Brain microvascular endothelial cell (primary cell): Measurements from ENCODE around the gene HOXD10.

Source experiments
- DNase-seq: peaks from one replicate; pipeline ENCODE4 v3.0.0-alpha.2; 2020
- H3K27ac ChIP-seq: fragments of 250-450 bp; sonication (Bioruptor Pico); 2 replicates; pipeline ENCODE4 v1.5.1; 2020; ENCODE audit warnings: mild to moderate bottlenecking, moderate library complexity
- H3K27me3 ChIP-seq: fragments of 250-450 bp; sonication (Bioruptor Pico); replicated peaks from 2 replicates; pipeline ENCODE4 v1.5.1; 2020; ENCODE audit warnings: mild to moderate bottlenecking
- H3K36me3 ChIP-seq: fragments of 250-450 bp; sonication (Bioruptor Pico); replicated peaks from 2 replicates; pipeline ENCODE4 v1.5.1; 2020; ENCODE audit warnings: mild to moderate bottlenecking
- H3K4me3 ChIP-seq: 2 replicates; pipeline ENCODE4 v1.5.1; 2011; ENCODE audit warnings: low read depth, mild to moderate bottlenecking, control low read depth, low read length, moderate library complexity
- in situ Hi-C: cut with HindIII; loops from 2 replicates; pipeline ENCODE4 v1.10.0; 2017; ENCODE audit warnings: low sequenced_read_pairs, low pct_ligation_motif_present
- TF ChIP-seq, protein P1 (sequence below): IDR thresholded peaks from 2 replicates; pipeline ENCODE4 v1.5.1; 2011; ENCODE audit warnings: low read depth, mild to moderate bottlenecking, moderate library complexity, low read length, control low read depth, inconsistent platforms; ENCODE audit errors: missing control alignments

Gene HOXD10

DNA sequence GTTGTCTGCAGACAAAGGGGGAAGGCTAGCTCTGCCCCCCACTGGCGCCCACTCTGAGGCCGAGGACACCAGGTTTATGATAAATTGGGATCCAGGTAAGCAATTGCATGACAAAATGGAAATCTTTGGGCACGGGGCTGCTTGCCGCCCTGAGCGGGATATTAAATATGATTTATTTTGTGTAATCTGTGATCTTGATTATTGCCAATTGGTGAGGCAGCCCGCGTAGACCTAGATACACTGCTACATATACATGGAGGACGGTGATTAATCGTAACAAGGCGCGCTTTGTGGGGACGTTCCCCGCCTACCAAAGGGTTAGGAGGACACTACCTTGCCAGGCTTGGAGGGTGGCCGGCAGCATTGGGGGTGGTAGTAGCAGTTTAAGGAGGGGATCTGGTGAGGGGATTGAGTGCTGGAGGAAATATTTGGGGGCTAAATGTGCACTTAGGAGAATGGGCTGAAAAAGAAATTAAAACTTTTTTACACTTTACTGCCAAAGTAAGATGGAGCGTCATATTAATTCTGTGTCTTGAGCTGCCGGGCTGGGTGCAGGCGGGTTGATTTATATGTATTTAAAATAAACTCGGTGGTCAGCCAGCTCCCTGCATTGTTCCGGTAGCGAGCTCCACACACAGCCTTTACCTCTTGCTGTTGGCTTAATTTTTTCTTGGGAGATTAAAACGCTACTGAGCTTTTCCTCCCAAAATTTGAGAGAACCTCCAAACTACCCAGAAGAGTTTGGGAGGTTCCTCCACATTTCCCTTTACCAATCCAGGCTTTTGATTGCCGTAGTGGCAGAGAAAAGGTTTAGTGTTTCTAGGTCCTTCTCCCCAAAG, 44.6 kb downstream of the HOXD10 start:
- in situ Hi-C loops, result no loop called here
- Histone ChIP-seq H3K27ac (no peak overlapping the region), H3K27me3 (peaks cover 96% of the 10 kb centered on the region), H3K36me3 (no peaks in the 10 kb centered on the region), H3K4me3 (no peak overlapping the region)
- TF ChIP-seq, protein P1, sequence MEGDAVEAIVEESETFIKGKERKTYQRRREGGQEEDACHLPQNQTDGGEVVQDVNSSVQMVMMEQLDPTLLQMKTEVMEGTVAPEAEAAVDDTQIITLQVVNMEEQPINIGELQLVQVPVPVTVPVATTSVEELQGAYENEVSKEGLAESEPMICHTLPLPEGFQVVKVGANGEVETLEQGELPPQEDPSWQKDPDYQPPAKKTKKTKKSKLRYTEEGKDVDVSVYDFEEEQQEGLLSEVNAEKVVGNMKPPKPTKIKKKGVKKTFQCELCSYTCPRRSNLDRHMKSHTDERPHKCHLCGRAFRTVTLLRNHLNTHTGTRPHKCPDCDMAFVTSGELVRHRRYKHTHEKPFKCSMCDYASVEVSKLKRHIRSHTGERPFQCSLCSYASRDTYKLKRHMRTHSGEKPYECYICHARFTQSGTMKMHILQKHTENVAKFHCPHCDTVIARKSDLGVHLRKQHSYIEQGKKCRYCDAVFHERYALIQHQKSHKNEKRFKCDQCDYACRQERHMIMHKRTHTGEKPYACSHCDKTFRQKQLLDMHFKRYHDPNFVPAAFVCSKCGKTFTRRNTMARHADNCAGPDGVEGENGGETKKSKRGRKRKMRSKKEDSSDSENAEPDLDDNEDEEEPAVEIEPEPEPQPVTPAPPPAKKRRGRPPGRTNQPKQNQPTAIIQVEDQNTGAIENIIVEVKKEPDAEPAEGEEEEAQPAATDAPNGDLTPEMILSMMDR, result no peak
- DNase-seq, result no peak

DNA sequence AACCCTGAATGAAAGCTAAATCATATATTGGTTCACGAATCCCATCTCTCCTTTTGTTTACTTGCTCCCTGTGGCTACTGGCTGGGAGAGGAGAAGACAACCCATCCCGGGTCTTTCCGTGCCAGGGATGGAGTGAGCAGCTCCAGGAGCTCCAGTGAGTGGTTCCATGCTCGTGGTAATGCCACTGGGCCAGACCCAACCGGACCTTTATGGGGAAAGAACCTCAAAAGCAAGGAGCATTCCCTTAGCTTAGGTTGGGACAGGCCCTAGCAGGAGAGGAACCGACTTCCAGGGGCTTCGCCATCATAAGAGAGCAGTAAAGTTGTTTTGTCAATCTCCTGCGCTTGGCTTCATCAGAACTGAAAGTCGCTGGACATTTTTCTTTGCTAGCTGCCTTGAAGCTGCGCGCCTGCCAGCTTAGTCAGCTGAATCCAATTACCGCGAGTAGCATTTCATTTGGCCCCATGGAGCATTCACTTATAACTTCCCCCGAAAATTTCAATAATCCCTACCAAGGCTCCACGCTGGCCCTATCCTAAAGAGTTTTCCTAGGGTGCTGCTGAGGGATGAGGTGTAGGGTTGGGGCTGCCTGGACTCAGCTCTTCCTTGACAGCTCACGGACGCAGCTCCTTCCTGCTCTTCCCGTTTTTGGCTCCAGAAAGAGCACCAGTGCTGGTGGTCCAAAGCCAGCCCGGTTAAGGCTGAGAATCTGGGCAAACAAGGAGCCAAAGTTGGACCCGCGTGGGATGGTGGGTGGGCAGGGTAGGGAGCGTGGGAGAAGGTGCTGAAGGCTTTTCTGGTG, 45.4 kb downstream of the HOXD10 start:
- H3K4me3 ChIP-seq, result no peak overlapping the region
- in situ Hi-C loops, result no loop called here

GRCh38 chr2:176162911-176163671, 46.5 kb downstream of the HOXD10 start:
- in situ Hi-C loops, result no loop called here
- H3K36me3 ChIP-seq, result no peaks in the 10 kb centered on the region
- TF ChIP-seq, protein P1, result no peak
- no peak overlapping the region for H3K27ac ChIP-seq
- peaks cover 91% of the 10 kb centered on the region for H3K27me3 ChIP-seq
- no peak overlapping the region for H3K4me3 ChIP-seq
- no peak for DNase-seq

More for the DNA sequence above, 45.4 kb downstream of the HOXD10 start:
- Histone ChIP-seq H3K27ac (no peak overlapping the region), H3K36me3 (no peaks in the 10 kb centered on the region), H3K27me3 (peaks cover 96% of the 10 kb centered on the region)
- TF ChIP-seq, protein P1, result no peak
- no peak for DNase-seq

- Histone ChIP-seq H3K36me3 (no peaks in the 10 kb centered on the region), H3K27me3 (peaks cover 87% of the 10 kb centered on the region), H3K4me3 (no peak overlapping the region), H3K27ac (no peak overlapping the region)
- in situ Hi-C loops, result no loop called here
- DNase-seq, result no peak
- TF ChIP-seq, protein P1, result no peak
Measured at GRCh38 chr2:176163672-176164056, 47.1 kb downstream of the HOXD10 start.

GRCh38 chr2:176164201-176164600, 47.6 kb downstream of the HOXD10 start:
- Histone ChIP-seq H3K4me3 (no peak overlapping the region), H3K27ac (no peak overlapping the region), H3K27me3 (peaks cover 88% of the 10 kb centered on the region), H3K36me3 (no peaks in the 10 kb centered on the region)
- in situ Hi-C loops, result no loop called here
- TF ChIP-seq, protein P1, result no peak
- DNase-seq, result no peak
